Caco-2 (cell line): Measurements from ENCODE around the gene CMKLR1. TPM values are rescaled to one million over a fixed set of nuclear protein-coding genes. Genes with fewer than 3 reads are reported as not detected.

ENCODE experiments used
- BruUV-seq: library from RNA; stranded (reverse); fragments of 400-500 nt; replicated peaks from 2 replicates; lab custom pipeline; 2021; lab: Mats Ljungman, UMichigan
- CTCF ChIA-PET: fragments of 300-600 bp; sonication (Branson Sonifier 250); formaldehyde crosslinking; loops from one replicate; lab custom pipeline; 2022; ENCODE audit warnings: antibody characterized with exemption; lab: Charles Lee
- POLR2A ChIA-PET: fragments of 300-600 bp; sonication (Branson Sonifier 250); formaldehyde crosslinking; loops from one replicate; lab custom pipeline; 2022; ENCODE audit warnings: antibody characterized with exemption; lab: Charles Lee
- DNase-seq, 2 experiments: peaks; one replicate each; pipeline versions ENCODE4 v3.0.0 to v3.0.0-alpha.2; 2020 to 2022
- H3K27me3 ChIP-seq: replicated peaks from 2 replicates; pipeline ENCODE4 v1.6.0; 2011; ENCODE audit warnings: low read length; ENCODE audit not compliant: control insufficient read depth, insufficient read depth
- H3K36me3 ChIP-seq: 2 replicates; pipeline ENCODE4 v1.5.1; 2011; ENCODE audit warnings: low read length; ENCODE audit not compliant: control insufficient read depth, insufficient read depth
- H3K4me1 ChIP-seq: fragments of 250-450 bp; sonication (Bioruptor Pico); 2 replicates; pipeline ENCODE4 v1.5.1; 2020; ENCODE audit warnings: mild to moderate bottlenecking
- H3K4me3 ChIP-seq: 2 replicates; pipeline ENCODE4 v1.5.1; 2011; ENCODE audit warnings: low read depth, mild to moderate bottlenecking, control low read depth, low read length
- H3K9me3 ChIP-seq: fragments of 250-450 bp; sonication (Bioruptor Pico); 2 replicates; pipeline ENCODE4 v1.5.1; 2020; ENCODE audit warnings: mild to moderate bottlenecking, moderate library complexity
- H3K27ac Mint-ChIP-seq: one replicate; pipeline ENCODE4 v1.8.0; 2022; ENCODE audit warnings: mixed read lengths; ENCODE audit not compliant: unreplicated experiment
- H3K27me3 Mint-ChIP-seq: one replicate; pipeline ENCODE4 v1.8.0; 2022; ENCODE audit warnings: mixed read lengths; ENCODE audit not compliant: insufficient read depth, unreplicated experiment
- H3K36me3 Mint-ChIP-seq: one replicate; pipeline ENCODE4 v1.8.0; 2022; ENCODE audit warnings: mild to moderate bottlenecking, mixed read lengths; ENCODE audit not compliant: insufficient read depth, unreplicated experiment
- H3K4me1 Mint-ChIP-seq: one replicate; pipeline ENCODE4 v1.8.0; 2022; ENCODE audit warnings: low read depth, mixed read lengths; ENCODE audit not compliant: unreplicated experiment
- H3K4me3 Mint-ChIP-seq: one replicate; pipeline ENCODE4 v1.8.0; 2022; ENCODE audit warnings: mild to moderate bottlenecking, moderate library complexity, mixed read lengths; ENCODE audit not compliant: unreplicated experiment
- H3K9me3 Mint-ChIP-seq: one replicate; pipeline ENCODE4 v1.8.0; 2022; ENCODE audit warnings: mixed read lengths; ENCODE audit not compliant: unreplicated experiment
- CTCF ChIP-seq, 2 experiments: fragments of 200-600 bp in 1 of 2; IDR thresholded peaks; 1 replicate in 1 of 2; 2 replicates in 1 of 2; pipeline versions ENCODE4 v1.5.1 to v1.8.0; 2011 to 2022; ENCODE audit warnings: antibody characterized with exemption in 1 of 2, control low read depth in 1 of 2, inconsistent platforms in 1 of 2, low read depth in 1 of 2, low read length in 1 of 2, mild to moderate bottlenecking in 1 of 2, moderate library complexity in 1 of 2; ENCODE audit not compliant: insufficient read depth in 1 of 2, severe bottlenecking in 1 of 2, unreplicated experiment in 1 of 2
- intact Hi-C: fragments of 100-400 bp; cut with micrococcal nuclease; formaldehyde crosslinking; loops from one replicate; pipeline ENCODE4 v1.10.0; 2022; ENCODE audit not compliant: unreplicated experiment
- total RNA-seq: library from RNA; stranded (reverse); gene quantifications from 2 replicates; pipeline ENCODE4 v1.2.3, GENCODE V29; 2022

CMKLR1 gene
- total RNA-seq, 1 experiment from 2014 or later, result not detected

DNA sequence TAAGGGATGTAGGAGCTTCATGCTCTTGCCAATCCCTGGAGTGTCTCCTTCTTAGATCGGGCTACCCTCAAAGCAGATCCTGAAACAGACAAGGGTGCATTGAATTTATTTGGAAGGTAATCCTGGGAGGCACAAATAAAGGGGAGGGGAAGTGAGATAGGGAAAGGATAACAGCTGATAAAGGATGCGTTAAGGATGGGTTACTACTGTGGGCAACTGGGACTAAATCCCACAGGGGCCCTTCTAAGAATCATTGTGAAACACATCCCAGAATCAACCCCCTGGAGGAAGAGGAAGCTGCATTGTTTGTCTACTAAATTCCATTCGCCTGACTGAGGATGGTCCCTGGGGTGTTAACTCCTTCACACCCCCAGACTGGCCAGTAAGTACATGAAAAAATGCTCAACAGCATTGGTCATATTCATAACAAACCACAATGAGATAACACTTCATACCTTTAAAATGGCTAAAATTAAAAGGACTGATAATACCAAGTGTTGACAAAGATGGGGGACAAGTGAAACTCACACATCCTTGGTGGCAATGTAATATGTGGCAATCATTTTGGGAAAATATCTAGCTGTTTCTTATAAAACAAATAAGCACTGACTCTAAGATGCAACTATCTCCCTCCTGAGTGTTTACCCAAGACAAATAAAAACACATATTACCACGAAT, 37.0 kb upstream of the CMKLR1 start:
- intact Hi-C loops, result no loop called here
- DNase-seq, result no peak
- Mint-ChIP-seq H3K27ac (no peak overlapping the region), H3K9me3 (peaks cover 25% of the 10 kb centered on the region), H3K4me3 (no peak overlapping the region), H3K4me1 (no peaks in the 10 kb centered on the region), H3K36me3 (no peaks in the 10 kb centered on the region), H3K27me3 (peaks cover 7% of the 10 kb centered on the region)
- no peak for TF ChIP-seq CTCF (IDR thresholded peaks at IDR 0.05; ENCODE audit: insufficient read depth in 1 of 2, low read depth in 1 of 2, low read length in 1 of 2, severe bottlenecking in 1 of 2, unreplicated experiment in 1 of 2)
- POLR2A ChIA-PET, result no interaction called here
- CTCF ChIA-PET, result no interaction called here
- no peaks in the 10 kb centered on the region for H3K4me1 ChIP-seq
- peaks cover 12% of the 10 kb centered on the region for H3K9me3 ChIP-seq
- no peak overlapping the region for H3K4me3 ChIP-seq
- BruUV-seq, result no TSS peak
- H3K36me3 ChIP-seq, result no peaks in the 10 kb centered on the region
- H3K27me3 ChIP-seq, result no peaks in the 10 kb centered on the region

GRCh38 chr12:108374596-108375320, 35.6 kb upstream of the CMKLR1 start:
- no peak overlapping the region for H3K4me3 Mint-ChIP-seq
- H3K9me3 ChIP-seq, result peaks cover 12% of the 10 kb centered on the region

DNA sequence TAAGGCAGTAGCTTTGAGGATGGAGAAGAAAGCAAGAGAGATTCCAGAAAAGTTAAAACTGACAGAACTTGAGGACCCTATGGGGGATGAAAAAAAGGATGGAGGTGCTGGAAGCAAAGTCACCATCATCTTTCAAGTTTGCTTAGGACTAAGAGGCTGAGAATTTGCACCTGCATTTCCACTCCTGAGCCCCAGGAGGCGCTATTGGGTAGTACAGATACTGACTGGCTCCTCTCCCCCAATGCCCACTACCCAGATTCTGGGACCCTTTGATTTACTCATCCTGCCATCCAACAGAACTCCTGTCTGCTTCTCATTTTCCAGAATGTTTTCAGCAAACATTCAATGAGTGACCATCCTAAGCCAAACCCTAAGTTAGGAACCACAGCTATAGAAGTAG, 34.0 kb upstream of the CMKLR1 start:
- POLR2A ChIA-PET, result no interaction called here
- DNase-seq, result no peak
- H3K9me3 ChIP-seq, result peaks cover 12% of the 10 kb centered on the region

More at GRCh38 chr12:108374596-108375320, 35.6 kb upstream of the CMKLR1 start:
- no peaks in the 10 kb centered on the region for H3K27me3 ChIP-seq
- Mint-ChIP-seq H3K27ac (no peak overlapping the region), H3K27me3 (peaks cover 7% of the 10 kb centered on the region), H3K4me1 (no peaks in the 10 kb centered on the region), H3K9me3 (peaks cover 25% of the 10 kb centered on the region), H3K36me3 (no peaks in the 10 kb centered on the region)
- no peaks in the 10 kb centered on the region for H3K4me1 ChIP-seq
- no peak for DNase-seq
- TF ChIP-seq CTCF (IDR thresholded peaks at IDR 0.05; ENCODE audit: insufficient read depth in 1 of 2, low read depth in 1 of 2, low read length in 1 of 2, severe bottlenecking in 1 of 2, unreplicated experiment in 1 of 2), result no peak
- BruUV-seq, result no TSS peak
- intact Hi-C loops, result no loop called here
- H3K4me3 ChIP-seq, result no peak overlapping the region
- H3K36me3 ChIP-seq, result no peaks in the 10 kb centered on the region
- ChIA-PET CTCF (no interaction called here), POLR2A (no interaction called here)

More for the DNA sequence above, 34.0 kb upstream of the CMKLR1 start:
- CTCF ChIA-PET, result interaction anchor here (1.0 kb wide), 1 partner anchor 9 kb away, joined by 3 read pairs; no protein-coding TSS in a partner anchor
- intact Hi-C loops, result no loop called here
- no peak overlapping the region for H3K4me3 Mint-ChIP-seq
- H3K4me1 ChIP-seq, result no peaks in the 10 kb centered on the region
- H3K9me3 Mint-ChIP-seq, result peaks cover 23% of the 10 kb centered on the region
- BruUV-seq, result no TSS peak
- no peak overlapping the region for H3K4me3 ChIP-seq
- H3K27me3 Mint-ChIP-seq, result peaks cover 7% of the 10 kb centered on the region
- H3K27ac Mint-ChIP-seq, result no peak overlapping the region
- H3K27me3 ChIP-seq, result no peaks in the 10 kb centered on the region
- peak in 1 of 2 experiments; percentile 18 for TF ChIP-seq CTCF (IDR thresholded peaks at IDR 0.05; ENCODE audit: insufficient read depth in 1 of 2, low read depth in 1 of 2, low read length in 1 of 2, severe bottlenecking in 1 of 2, unreplicated experiment in 1 of 2)
- H3K4me1 Mint-ChIP-seq, result no peaks in the 10 kb centered on the region
- H3K36me3 Mint-ChIP-seq, result no peaks in the 10 kb centered on the region
- H3K36me3 ChIP-seq, result no peaks in the 10 kb centered on the region
